ENCODE results near the gene GRIK1. TPM values are rescaled to one million over a fixed set of nuclear protein-coding genes. Genes with fewer than 3 reads are reported as not detected.

The GRIK1 gene
- total RNA-seq, 1 donor from 2014 or later: not detected

GRCh38 chr21:29888437-29888836 lies 51.4 kb downstream of the GRIK1 start:
- no peak for TF ChIP-seq CTCF (conservative IDR thresholded peaks at IDR 0.05; ENCODE audit: low read depth, low read length)
- no peak for DNase-seq (ENCODE audit: low read depth)

GRCh38 chr21:29887313-29888009 lies 52.3 kb downstream of the GRIK1 start:
- no peak for TF ChIP-seq CTCF (conservative IDR thresholded peaks at IDR 0.05; ENCODE audit: low read depth, low read length)
- DNase-seq (ENCODE audit: low read depth): no peak
- H3K4me3 ChIP-seq (ENCODE audit: low read depth, low read length): no peak overlapping the region

More at GRCh38 chr21:29888437-29888836, 51.4 kb downstream of the GRIK1 start:
- no peak overlapping the region for H3K4me3 ChIP-seq (ENCODE audit: low read depth, low read length)

GRCh38 chr21:29885491-29885890 lies 54.3 kb downstream of the GRIK1 start:
- H3K4me3 ChIP-seq (ENCODE audit: low read depth, low read length): no peak overlapping the region
- no peak for TF ChIP-seq CTCF (conservative IDR thresholded peaks at IDR 0.05; ENCODE audit: low read depth, low read length)
- no peak for DNase-seq (ENCODE audit: low read depth)

GRCh38 chr21:29875873-29876272 lies 63.9 kb downstream of the GRIK1 start:
- no peak overlapping the region for H3K4me3 ChIP-seq (ENCODE audit: low read depth, low read length)
- no peak for TF ChIP-seq CTCF (conservative IDR thresholded peaks at IDR 0.05; ENCODE audit: low read depth, low read length)
- no peak for DNase-seq (ENCODE audit: low read depth)

GRCh38 chr21:29875036-29875716 lies 64.6 kb downstream of the GRIK1 start:
- DNase-seq (ENCODE audit: low read depth): no peak
- no peak for TF ChIP-seq CTCF (conservative IDR thresholded peaks at IDR 0.05; ENCODE audit: low read depth, low read length)
- H3K4me3 ChIP-seq (ENCODE audit: low read depth, low read length): no peak overlapping the region

GRCh38 chr21:29873908-29874307 lies 65.9 kb downstream of the GRIK1 start:
- no peak overlapping the region for H3K4me3 ChIP-seq (ENCODE audit: low read depth, low read length)
- no peak for TF ChIP-seq CTCF (conservative IDR thresholded peaks at IDR 0.05; ENCODE audit: low read depth, low read length)
- no peak for DNase-seq (ENCODE audit: low read depth)

Measured in epithelial cell of proximal tubule (primary cell).